Liver (tissue), 9 donors: ENCODE measurements around the gene ATP10A. TPM values are rescaled to one million over a fixed set of nuclear protein-coding genes. Genes with fewer than 3 reads are reported as not detected.

Experiments used
- DNase-seq: peaks from one replicate; pipeline ENCODE4 v3.0.0-alpha.2; 2017; ENCODE audit warnings: low spot score
- H3K27ac ChIP-seq, 2 donors: one replicate each; pipeline ENCODE4 v1.7.0; 2013; ENCODE audit warnings: inconsistent platforms in 2 of 2, low read length in 2 of 2, control low read depth in 1 of 2, low read depth in 1 of 2, mild to moderate bottlenecking in 1 of 2
- H3K27me3 ChIP-seq, 4 donors: one replicate each; pipeline versions ENCODE4 v1.6.1 to v1.7.0; 2013; ENCODE audit warnings: low read length in 3 of 4, inconsistent platforms in 1 of 4, mild to moderate bottlenecking in 1 of 4, moderate library complexity in 1 of 4; ENCODE audit not compliant: control insufficient read depth in 4 of 4, insufficient read depth in 4 of 4
- H3K36me3 ChIP-seq, 4 donors: one replicate each; pipeline versions ENCODE4 v1.6.1 to v1.7.0; 2013; ENCODE audit warnings: low read length in 3 of 4, mild to moderate bottlenecking in 3 of 4, low read depth in 1 of 4, moderate library complexity in 1 of 4; ENCODE audit not compliant: control insufficient read depth in 4 of 4, insufficient read depth in 3 of 4
- H3K4me1 ChIP-seq, 4 donors: one replicate each; pipeline versions ENCODE4 v1.6.1 to v1.7.0; 2013; ENCODE audit warnings: low read length in 3 of 4, mild to moderate bottlenecking in 3 of 4, moderate library complexity in 1 of 4; ENCODE audit not compliant: control insufficient read depth in 4 of 4, insufficient read depth in 4 of 4
- H3K4me3 ChIP-seq, 3 donors: one replicate each; pipeline versions ENCODE4 v1.6.1 to v1.7.0; 2013; ENCODE audit warnings: low read length in 3 of 3, control low read depth in 1 of 3, low read depth in 1 of 3, mild to moderate bottlenecking in 1 of 3
- H3K9ac ChIP-seq, 2 donors: one replicate each; pipeline ENCODE4 v1.7.0; 2013; ENCODE audit warnings: low read length in 2 of 2, mild to moderate bottlenecking in 2 of 2, moderate library complexity in 2 of 2, control low read depth in 1 of 2, low read depth in 1 of 2
- H3K9me3 ChIP-seq, 4 donors: one replicate each; pipeline versions ENCODE4 v1.6.1 to v1.7.0; 2013; ENCODE audit warnings: low read length in 3 of 4; ENCODE audit not compliant: control insufficient read depth in 4 of 4
- EGR1 ChIP-seq, 2 donors: IDR thresholded peaks; 2 replicates each; pipeline ENCODE4 v1.6.1; 2016 to 2018; ENCODE audit warnings: antibody characterized with exemption in 2 of 2, low read depth in 2 of 2
- FOXA1 ChIP-seq: IDR thresholded peaks from 2 replicates; pipeline ENCODE4 v1.6.1; 2016; ENCODE audit warnings: antibody characterized with exemption
- FOXA2 ChIP-seq: IDR thresholded peaks from 2 replicates; pipeline ENCODE4 v1.6.1; 2016; ENCODE audit warnings: antibody characterized with exemption
- GABPA ChIP-seq, 2 donors: IDR thresholded peaks in 1 of 2; conservative IDR thresholded peaks in 1 of 2; 2 replicates each; pipeline ENCODE4 v1.6.1; 2016; ENCODE audit warnings: antibody characterized with exemption in 2 of 2, mild to moderate bottlenecking in 1 of 2, moderate library complexity in 1 of 2
- HNF4A ChIP-seq, 2 donors: conservative IDR thresholded peaks; 2 replicates each; pipeline ENCODE4 v1.6.1; 2016; ENCODE audit warnings: antibody characterized with exemption in 2 of 2, mild to moderate bottlenecking in 2 of 2
- HNF4G ChIP-seq: IDR thresholded peaks from 2 replicates; pipeline ENCODE4 v1.6.1; 2016; ENCODE audit warnings: antibody characterized with exemption
- JUND ChIP-seq, 2 donors: IDR thresholded peaks; 2 replicates each; pipeline ENCODE4 v1.6.1; 2016; ENCODE audit warnings: antibody characterized with exemption in 2 of 2
- NR2F2 ChIP-seq: IDR thresholded peaks from 2 replicates; pipeline ENCODE4 v1.6.1; 2016; ENCODE audit warnings: antibody characterized with exemption
- RAD21 ChIP-seq, 2 donors: IDR thresholded peaks; 2 replicates each; pipeline ENCODE4 v1.6.1; 2016; ENCODE audit warnings: antibody characterized with exemption in 2 of 2, mild to moderate bottlenecking in 2 of 2
- SP1 ChIP-seq: IDR thresholded peaks from 2 replicates; pipeline ENCODE4 v1.6.1; 2018; ENCODE audit warnings: antibody characterized with exemption, mild to moderate bottlenecking
- TAF1 ChIP-seq: conservative IDR thresholded peaks from 2 replicates; pipeline ENCODE4 v1.6.1; 2016; ENCODE audit warnings: antibody characterized with exemption, mild to moderate bottlenecking
- YY1 ChIP-seq: IDR thresholded peaks from 2 replicates; pipeline ENCODE4 v1.6.1; 2016; ENCODE audit warnings: antibody characterized with exemption, mild to moderate bottlenecking
- WGBS: extraction: QIAGEN DNeasy Blood & Tissue Kit; methylation state at CpG from one replicate; pipeline ENCODE4 v1.1.7; 2013; 5-methylcytosine and 5-hydroxymethylcytosine counted together
- polyA plus RNA-seq, 2 donors: library from polyadenylated mRNA; stranded (reverse) in 1 of 2; unstranded in 1 of 2; fragments of 200-250 nt in 1 of 2; fragments of >200 nt in 1 of 2; fragmentation: Nextera tagmentation in 1 of 2; extraction: Ambion mirVana in 1 of 2; gene quantifications; one replicate each; pipeline versions ENCODE4 v1.2.1 to v1.2.3, GENCODE V29; 2013 to 2015
- total RNA-seq, 2 donors: library from RNA; depleted of rRNA; stranded (reverse); fragments of >200 nt; gene quantifications; one replicate each; pipeline ENCODE4 v1.2.3, GENCODE V29; 2014
- TF ChIP-seq, protein P1 (sequence below): IDR thresholded peaks from 2 replicates; pipeline ENCODE4 v1.6.1; 2016; ENCODE audit warnings: antibody characterized with exemption
- TF ChIP-seq, protein P2 (sequence below): fragments of 150-350 bp; IDR thresholded peaks from 2 replicates; pipeline ENCODE4 v1.5.1; 2017; ENCODE audit warnings: improper control_type of control experiment, low read depth, low read length; ENCODE audit not compliant: missing input control
- TF ChIP-seq, protein P3 (sequence below): IDR thresholded peaks from 2 replicates; pipeline ENCODE4 v1.6.1; 2016; ENCODE audit warnings: antibody characterized with exemption
- TF ChIP-seq, protein P4 (sequence below): IDR thresholded peaks from 2 replicates; pipeline ENCODE4 v1.6.1; 2016; ENCODE audit warnings: antibody characterized with exemption, mild to moderate bottlenecking
- TF ChIP-seq, protein P5 (sequence below): IDR thresholded peaks from 2 replicates; pipeline ENCODE4 v1.6.1; 2016; ENCODE audit warnings: antibody characterized with exemption
- donor health status: healthy.
- donor health status: healthy.
- donor health status: healthy.
- donor health status: healthy.
- donor health status: healthy.

The ATP10A gene
- total and polyA plus RNA-seq, 4 donors = 0.22 to 1.8 (median 0.39) TPM

DNA sequence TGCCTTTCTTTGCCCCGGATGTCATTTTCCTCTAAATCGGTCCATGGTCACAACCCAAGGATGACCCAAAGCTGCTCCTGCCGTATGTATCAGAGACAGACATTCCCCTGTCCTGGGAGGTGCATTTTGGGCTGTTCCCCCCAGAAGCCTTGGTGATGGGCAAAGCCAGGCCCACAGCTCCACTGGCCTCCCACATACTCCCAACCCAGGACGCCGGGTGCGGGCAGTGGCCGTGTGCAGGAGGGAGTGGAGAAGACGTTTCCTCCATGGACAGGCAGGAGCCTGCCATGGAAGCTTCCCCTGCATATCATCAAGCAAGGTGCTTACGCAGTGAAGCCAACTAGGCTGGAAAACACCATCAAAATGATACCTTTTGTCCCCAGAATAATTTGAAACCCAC lies 175.0 kb downstream of the ATP10A start:
- H3K9me3 ChIP-seq = peaks cover 0 to 4% (median 2%) of the 10 kb centered on the region in 4 donors
- 91% methylated on average over 9 of the region's 9 CpGs for WGBS
- H3K27me3 ChIP-seq = no peaks in the 10 kb centered on the region
- H3K27ac ChIP-seq = no peak overlapping the region
- no peak for DNase-seq
- no peaks in the 10 kb centered on the region for H3K4me1 ChIP-seq
- H3K36me3 ChIP-seq = no peaks in the 10 kb centered on the region
- H3K9ac ChIP-seq = no peak overlapping the region
- H3K4me3 ChIP-seq = no peak overlapping the region
- TF ChIP-seq TAF1 (no peak), EGR1 (IDR thresholded peaks at IDR 0.05; ENCODE audit: low read depth in 2 of 2) (no peak), RAD21 (IDR thresholded peaks at IDR 0.05) (no peak), GABPA (IDR thresholded peaks at IDR 0.05 in 1 of 2, conservative IDR thresholded peaks at IDR 0.05 in 1 of 2) (no peak), JUND (IDR thresholded peaks at IDR 0.05) (no peak), HNF4A (conservative IDR thresholded peaks at IDR 0.05) (no peak), HNF4G (no peak)
- TF ChIP-seq, protein P1, sequence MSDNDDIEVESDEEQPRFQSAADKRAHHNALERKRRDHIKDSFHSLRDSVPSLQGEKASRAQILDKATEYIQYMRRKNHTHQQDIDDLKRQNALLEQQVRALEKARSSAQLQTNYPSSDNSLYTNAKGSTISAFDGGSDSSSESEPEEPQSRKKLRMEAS = no peak
- TF ChIP-seq, protein P2, sequence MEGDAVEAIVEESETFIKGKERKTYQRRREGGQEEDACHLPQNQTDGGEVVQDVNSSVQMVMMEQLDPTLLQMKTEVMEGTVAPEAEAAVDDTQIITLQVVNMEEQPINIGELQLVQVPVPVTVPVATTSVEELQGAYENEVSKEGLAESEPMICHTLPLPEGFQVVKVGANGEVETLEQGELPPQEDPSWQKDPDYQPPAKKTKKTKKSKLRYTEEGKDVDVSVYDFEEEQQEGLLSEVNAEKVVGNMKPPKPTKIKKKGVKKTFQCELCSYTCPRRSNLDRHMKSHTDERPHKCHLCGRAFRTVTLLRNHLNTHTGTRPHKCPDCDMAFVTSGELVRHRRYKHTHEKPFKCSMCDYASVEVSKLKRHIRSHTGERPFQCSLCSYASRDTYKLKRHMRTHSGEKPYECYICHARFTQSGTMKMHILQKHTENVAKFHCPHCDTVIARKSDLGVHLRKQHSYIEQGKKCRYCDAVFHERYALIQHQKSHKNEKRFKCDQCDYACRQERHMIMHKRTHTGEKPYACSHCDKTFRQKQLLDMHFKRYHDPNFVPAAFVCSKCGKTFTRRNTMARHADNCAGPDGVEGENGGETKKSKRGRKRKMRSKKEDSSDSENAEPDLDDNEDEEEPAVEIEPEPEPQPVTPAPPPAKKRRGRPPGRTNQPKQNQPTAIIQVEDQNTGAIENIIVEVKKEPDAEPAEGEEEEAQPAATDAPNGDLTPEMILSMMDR = no peak
- TF ChIP-seq, protein P3, sequence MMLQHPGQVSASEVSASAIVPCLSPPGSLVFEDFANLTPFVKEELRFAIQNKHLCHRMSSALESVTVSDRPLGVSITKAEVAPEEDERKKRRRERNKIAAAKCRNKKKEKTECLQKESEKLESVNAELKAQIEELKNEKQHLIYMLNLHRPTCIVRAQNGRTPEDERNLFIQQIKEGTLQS = no peak
- TF ChIP-seq, protein P4, sequence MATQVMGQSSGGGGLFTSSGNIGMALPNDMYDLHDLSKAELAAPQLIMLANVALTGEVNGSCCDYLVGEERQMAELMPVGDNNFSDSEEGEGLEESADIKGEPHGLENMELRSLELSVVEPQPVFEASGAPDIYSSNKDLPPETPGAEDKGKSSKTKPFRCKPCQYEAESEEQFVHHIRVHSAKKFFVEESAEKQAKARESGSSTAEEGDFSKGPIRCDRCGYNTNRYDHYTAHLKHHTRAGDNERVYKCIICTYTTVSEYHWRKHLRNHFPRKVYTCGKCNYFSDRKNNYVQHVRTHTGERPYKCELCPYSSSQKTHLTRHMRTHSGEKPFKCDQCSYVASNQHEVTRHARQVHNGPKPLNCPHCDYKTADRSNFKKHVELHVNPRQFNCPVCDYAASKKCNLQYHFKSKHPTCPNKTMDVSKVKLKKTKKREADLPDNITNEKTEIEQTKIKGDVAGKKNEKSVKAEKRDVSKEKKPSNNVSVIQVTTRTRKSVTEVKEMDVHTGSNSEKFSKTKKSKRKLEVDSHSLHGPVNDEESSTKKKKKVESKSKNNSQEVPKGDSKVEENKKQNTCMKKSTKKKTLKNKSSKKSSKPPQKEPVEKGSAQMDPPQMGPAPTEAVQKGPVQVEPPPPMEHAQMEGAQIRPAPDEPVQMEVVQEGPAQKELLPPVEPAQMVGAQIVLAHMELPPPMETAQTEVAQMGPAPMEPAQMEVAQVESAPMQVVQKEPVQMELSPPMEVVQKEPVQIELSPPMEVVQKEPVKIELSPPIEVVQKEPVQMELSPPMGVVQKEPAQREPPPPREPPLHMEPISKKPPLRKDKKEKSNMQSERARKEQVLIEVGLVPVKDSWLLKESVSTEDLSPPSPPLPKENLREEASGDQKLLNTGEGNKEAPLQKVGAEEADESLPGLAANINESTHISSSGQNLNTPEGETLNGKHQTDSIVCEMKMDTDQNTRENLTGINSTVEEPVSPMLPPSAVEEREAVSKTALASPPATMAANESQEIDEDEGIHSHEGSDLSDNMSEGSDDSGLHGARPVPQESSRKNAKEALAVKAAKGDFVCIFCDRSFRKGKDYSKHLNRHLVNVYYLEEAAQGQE = no peak
- TF ChIP-seq, protein P5, sequence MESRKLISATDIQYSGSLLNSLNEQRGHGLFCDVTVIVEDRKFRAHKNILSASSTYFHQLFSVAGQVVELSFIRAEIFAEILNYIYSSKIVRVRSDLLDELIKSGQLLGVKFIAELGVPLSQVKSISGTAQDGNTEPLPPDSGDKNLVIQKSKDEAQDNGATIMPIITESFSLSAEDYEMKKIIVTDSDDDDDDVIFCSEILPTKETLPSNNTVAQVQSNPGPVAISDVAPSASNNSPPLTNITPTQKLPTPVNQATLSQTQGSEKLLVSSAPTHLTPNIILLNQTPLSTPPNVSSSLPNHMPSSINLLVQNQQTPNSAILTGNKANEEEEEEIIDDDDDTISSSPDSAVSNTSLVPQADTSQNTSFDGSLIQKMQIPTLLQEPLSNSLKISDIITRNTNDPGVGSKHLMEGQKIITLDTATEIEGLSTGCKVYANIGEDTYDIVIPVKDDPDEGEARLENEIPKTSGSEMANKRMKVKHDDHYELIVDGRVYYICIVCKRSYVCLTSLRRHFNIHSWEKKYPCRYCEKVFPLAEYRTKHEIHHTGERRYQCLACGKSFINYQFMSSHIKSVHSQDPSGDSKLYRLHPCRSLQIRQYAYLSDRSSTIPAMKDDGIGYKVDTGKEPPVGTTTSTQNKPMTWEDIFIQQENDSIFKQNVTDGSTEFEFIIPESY = no peak

DNA sequence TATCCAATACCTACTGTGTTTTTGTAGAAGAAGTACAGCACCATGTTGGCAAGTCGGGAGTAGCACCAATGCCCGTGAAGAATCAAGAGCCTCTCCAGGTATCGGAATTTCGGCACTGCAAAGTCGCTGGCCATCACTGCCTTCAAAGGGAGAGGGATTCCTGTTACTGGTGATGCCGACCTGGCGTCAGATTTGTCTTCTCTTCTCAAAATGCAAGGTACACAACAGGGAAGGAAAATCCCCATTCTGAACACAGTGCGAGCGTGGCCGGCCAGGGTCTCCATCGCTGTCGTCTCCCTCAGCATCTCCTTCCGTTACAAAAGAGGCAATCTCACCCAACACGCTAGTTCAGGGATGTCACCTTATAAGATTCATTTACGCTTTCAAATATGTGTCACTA lies 175.4 kb downstream of the ATP10A start:
- WGBS = 95% methylated on average over 15 of the region's 15 CpGs
- Histone ChIP-seq H3K9ac (no peak overlapping the region), H3K4me1 (no peaks in the 10 kb centered on the region), H3K9me3 (peaks cover 0 to 4% (median 2%) of the 10 kb centered on the region in 4 donors), H3K27me3 (no peaks in the 10 kb centered on the region), H3K36me3 (no peaks in the 10 kb centered on the region), H3K27ac (no peak overlapping the region), H3K4me3 (no peak overlapping the region)
- no peak for DNase-seq
- TF ChIP-seq JUND (IDR thresholded peaks at IDR 0.05) (no peak), FOXA1 (no peak), NR2F2 (no peak), EGR1 (IDR thresholded peaks at IDR 0.05; ENCODE audit: low read depth in 2 of 2) (no peak), SP1 (no peak), HNF4A (conservative IDR thresholded peaks at IDR 0.05) (no peak), YY1 (no peak), FOXA2 (no peak), RAD21 (IDR thresholded peaks at IDR 0.05) (no peak), GABPA (IDR thresholded peaks at IDR 0.05 in 1 of 2, conservative IDR thresholded peaks at IDR 0.05 in 1 of 2) (no peak), HNF4G (no peak), TAF1 (no peak)
- TF ChIP-seq, protein P1 = no peak
- TF ChIP-seq, protein P5 = no peak
- TF ChIP-seq, protein P4 = no peak
